ENCODE measurements around the gene RDH13.

GRCh38 chr19:55046975-55047622 is 15.8 kb downstream of the RDH13 start:
- TF ChIP-seq EP300 (IDR thresholded peaks at IDR 0.05; ENCODE audit: borderline replicate concordance) (no peak), TEAD4 (IDR thresholded peaks at IDR 0.05) (no peak), CEBPB (IDR thresholded peaks at IDR 0.05) (no peak), NFIC (IDR thresholded peaks at IDR 0.05) (no peak)
